GM18526 (cell line): Measurements from ENCODE around the gene ZNF511.

Experiments
- POLR2A ChIP-seq: IDR thresholded peaks from 3 replicates; pipeline ENCODE4 v1.6.1; 2011; ENCODE audit not compliant: insufficient read length; ENCODE audit errors: extremely low read depth

The ZNF511 gene

GRCh38 chr10:133349160-133349568 lies 40.5 kb downstream of the ZNF511 start:
- TF ChIP-seq POLR2A, result no peak

GRCh38 chr10:133349577-133350011 lies 40.9 kb downstream of the ZNF511 start:
- no peak for TF ChIP-seq POLR2A

- TF ChIP-seq POLR2A, result no peak
Measured at GRCh38 chr10:133350283-133350949, 41.7 kb downstream of the ZNF511 start.

- TF ChIP-seq POLR2A, result no peak
Measured at GRCh38 chr10:133350950-133351329, 42.2 kb downstream of the ZNF511 start.

- no peak for TF ChIP-seq POLR2A
Measured at GRCh38 chr10:133351408-133352318, 42.9 kb downstream of the ZNF511 start.

GRCh38 chr10:133353202-133353959 lies 44.7 kb downstream of the ZNF511 start:
- TF ChIP-seq POLR2A, result no peak

GRCh38 chr10:133353988-133354605 lies 45.4 kb downstream of the ZNF511 start:
- no peak for TF ChIP-seq POLR2A

GRCh38 chr10:133354672-133355240 lies 46.0 kb downstream of the ZNF511 start:
- TF ChIP-seq POLR2A, result no peak

GRCh38 chr10:133355266-133355665 lies 46.6 kb downstream of the ZNF511 start:
- no peak for TF ChIP-seq POLR2A

GRCh38 chr10:133355991-133356390 lies 47.3 kb downstream of the ZNF511 start:
- no peak for TF ChIP-seq POLR2A

GRCh38 chr10:133356549-133357284 lies 48.0 kb downstream of the ZNF511 start:
- no peak for TF ChIP-seq POLR2A

- TF ChIP-seq POLR2A, result peak; percentile 65
Measured at GRCh38 chr10:133357285-133358161, 48.8 kb downstream of the ZNF511 start, which contains the start of gene FUOM. Gene FUOM, minus strand, starts transcription at chr10:133358019. Its CDS starts 12 bp downstream, at chr10:133358007.
